Chondrocyte (in vitro differentiated cells): ENCODE data around the gene PPM1E. TPM values are rescaled to one million over a fixed set of nuclear protein-coding genes. Genes with fewer than 3 reads are reported as not detected.
A peak's percentile ranks its signal among the peaks of the same experiment; 100 is the strongest.

Experiments used
- DNase-seq: peaks from one replicate; pipeline ENCODE4 v3.0.0; 2021; ENCODE audit warnings: mixed read lengths, low spot score
- H3K27ac Mint-ChIP-seq: one replicate; pipeline ENCODE4 v1.8.0; 2021; ENCODE audit warnings: mild to moderate bottlenecking, moderate library complexity, mixed read lengths; ENCODE audit not compliant: unreplicated experiment
- H3K27me3 Mint-ChIP-seq: 2 replicates; pipeline ENCODE4 v1.8.0; 2021; ENCODE audit warnings: low read depth, mixed read lengths
- H3K36me3 Mint-ChIP-seq: 2 replicates; pipeline ENCODE4 v1.8.0; 2021; ENCODE audit warnings: low read depth, mixed read lengths
- H3K4me1 Mint-ChIP-seq: 2 replicates; pipeline ENCODE4 v1.8.0; 2021; ENCODE audit warnings: low read depth, mild to moderate bottlenecking, mixed read lengths
- H3K4me3 Mint-ChIP-seq: one replicate; pipeline ENCODE4 v1.8.0; 2021; ENCODE audit warnings: mild to moderate bottlenecking, moderate library complexity, mixed read lengths; ENCODE audit not compliant: unreplicated experiment
- H3K9me3 Mint-ChIP-seq: 2 replicates; pipeline ENCODE4 v1.8.0; 2021; ENCODE audit warnings: low read depth, mixed read lengths
- total RNA-seq: library from RNA; stranded (reverse); gene quantifications from 3 replicates; pipeline ENCODE4 v1.2.1, GENCODE V29; 2021
- TF ChIP-seq, protein P1 (sequence below): fragments of 200-600 bp; sonication (generic); IDR thresholded peaks from 2 replicates; pipeline ENCODE4 v1.5.0; 2021; ENCODE audit warnings: antibody characterized with exemption, mild to moderate bottlenecking, moderate library complexity

PPM1E gene
- total RNA-seq, 1 donor from 2014 or later, result 2.2 TPM

DNA sequence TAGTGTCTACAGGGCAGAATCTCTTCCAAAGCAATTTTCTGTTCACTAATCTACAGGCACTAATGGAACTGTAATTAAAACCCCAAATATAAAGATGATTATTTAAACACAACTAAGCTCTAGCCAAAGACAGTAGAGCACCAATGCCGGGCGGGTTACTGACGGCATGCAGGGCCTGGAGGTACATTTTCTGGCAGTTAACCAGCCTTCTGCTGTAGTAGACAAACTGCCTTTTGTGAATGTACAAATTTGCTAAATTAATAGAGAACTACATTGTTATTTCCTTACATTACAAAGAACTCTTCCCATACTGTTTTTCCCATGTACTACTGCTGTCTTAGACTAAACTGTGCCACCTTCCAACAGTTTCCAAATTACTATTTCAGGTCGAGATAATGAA, 243.2 kb downstream of the PPM1E start:
- Mint-ChIP-seq H3K4me3 (no peak overlapping the region), H3K4me1 (peaks cover 64% of the 10 kb centered on the region), H3K27ac (peak overlapping the region; percentile 10), H3K27me3 (no peaks in the 10 kb centered on the region), H3K9me3 (no peaks in the 10 kb centered on the region), H3K36me3 (peaks cover 16% of the 10 kb centered on the region)
- DNase-seq, result no peak
- TF ChIP-seq, protein P1, sequence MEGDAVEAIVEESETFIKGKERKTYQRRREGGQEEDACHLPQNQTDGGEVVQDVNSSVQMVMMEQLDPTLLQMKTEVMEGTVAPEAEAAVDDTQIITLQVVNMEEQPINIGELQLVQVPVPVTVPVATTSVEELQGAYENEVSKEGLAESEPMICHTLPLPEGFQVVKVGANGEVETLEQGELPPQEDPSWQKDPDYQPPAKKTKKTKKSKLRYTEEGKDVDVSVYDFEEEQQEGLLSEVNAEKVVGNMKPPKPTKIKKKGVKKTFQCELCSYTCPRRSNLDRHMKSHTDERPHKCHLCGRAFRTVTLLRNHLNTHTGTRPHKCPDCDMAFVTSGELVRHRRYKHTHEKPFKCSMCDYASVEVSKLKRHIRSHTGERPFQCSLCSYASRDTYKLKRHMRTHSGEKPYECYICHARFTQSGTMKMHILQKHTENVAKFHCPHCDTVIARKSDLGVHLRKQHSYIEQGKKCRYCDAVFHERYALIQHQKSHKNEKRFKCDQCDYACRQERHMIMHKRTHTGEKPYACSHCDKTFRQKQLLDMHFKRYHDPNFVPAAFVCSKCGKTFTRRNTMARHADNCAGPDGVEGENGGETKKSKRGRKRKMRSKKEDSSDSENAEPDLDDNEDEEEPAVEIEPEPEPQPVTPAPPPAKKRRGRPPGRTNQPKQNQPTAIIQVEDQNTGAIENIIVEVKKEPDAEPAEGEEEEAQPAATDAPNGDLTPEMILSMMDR, result no peak

DNA sequence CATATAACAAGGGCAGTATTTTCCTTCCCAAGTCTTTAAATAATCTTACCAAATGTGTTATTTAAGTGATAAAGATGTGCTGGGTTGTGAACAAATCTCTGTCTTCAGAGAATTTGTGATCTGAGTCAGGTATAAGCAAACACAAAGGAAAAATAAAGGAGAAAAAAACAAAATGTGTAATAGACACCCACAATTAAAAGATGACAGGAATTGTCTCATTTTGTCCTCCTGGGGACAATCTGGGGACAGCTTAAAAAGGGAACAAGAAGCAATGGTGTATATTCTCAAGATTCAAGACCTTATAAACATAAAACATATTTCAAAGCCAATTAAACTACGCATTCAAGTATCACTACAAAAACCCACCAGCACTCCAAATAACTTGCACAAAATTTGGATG, 243.8 kb downstream of the PPM1E start:
- Mint-ChIP-seq H3K27ac (no peak overlapping the region), H3K9me3 (no peaks in the 10 kb centered on the region), H3K4me3 (no peak overlapping the region), H3K4me1 (peaks cover 65% of the 10 kb centered on the region), H3K36me3 (peaks cover 16% of the 10 kb centered on the region), H3K27me3 (no peaks in the 10 kb centered on the region)
- TF ChIP-seq, protein P1, result no peak
- no peak for DNase-seq

DNA sequence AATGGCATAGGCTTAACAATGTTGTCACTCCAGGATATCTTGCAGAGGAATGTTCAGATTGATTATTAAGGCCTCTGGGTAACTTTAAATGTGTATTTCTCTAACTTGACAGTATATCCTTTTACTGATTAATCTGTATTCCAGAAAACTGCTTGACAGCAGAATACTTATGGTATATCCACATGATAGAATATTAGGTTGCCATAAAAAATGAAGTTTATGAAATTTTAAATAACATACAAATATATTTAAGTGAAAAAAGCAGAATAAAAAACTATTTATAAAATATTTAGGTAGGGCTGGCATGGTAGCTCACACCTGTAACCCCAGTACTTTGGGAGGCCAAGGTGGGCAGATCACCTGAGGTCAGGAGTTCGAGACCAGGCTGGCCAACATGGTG, 244.4 kb downstream of the PPM1E start:
- peak overlapping the region; percentile 69 for H3K27ac Mint-ChIP-seq
- no peaks in the 10 kb centered on the region for H3K27me3 Mint-ChIP-seq
- H3K36me3 Mint-ChIP-seq, result peaks cover 15% of the 10 kb centered on the region
- no peak for DNase-seq
- TF ChIP-seq, protein P1, result no peak
- no peaks in the 10 kb centered on the region for H3K9me3 Mint-ChIP-seq
- no peak overlapping the region for H3K4me3 Mint-ChIP-seq
- peaks cover 67% of the 10 kb centered on the region for H3K4me1 Mint-ChIP-seq

DNA sequence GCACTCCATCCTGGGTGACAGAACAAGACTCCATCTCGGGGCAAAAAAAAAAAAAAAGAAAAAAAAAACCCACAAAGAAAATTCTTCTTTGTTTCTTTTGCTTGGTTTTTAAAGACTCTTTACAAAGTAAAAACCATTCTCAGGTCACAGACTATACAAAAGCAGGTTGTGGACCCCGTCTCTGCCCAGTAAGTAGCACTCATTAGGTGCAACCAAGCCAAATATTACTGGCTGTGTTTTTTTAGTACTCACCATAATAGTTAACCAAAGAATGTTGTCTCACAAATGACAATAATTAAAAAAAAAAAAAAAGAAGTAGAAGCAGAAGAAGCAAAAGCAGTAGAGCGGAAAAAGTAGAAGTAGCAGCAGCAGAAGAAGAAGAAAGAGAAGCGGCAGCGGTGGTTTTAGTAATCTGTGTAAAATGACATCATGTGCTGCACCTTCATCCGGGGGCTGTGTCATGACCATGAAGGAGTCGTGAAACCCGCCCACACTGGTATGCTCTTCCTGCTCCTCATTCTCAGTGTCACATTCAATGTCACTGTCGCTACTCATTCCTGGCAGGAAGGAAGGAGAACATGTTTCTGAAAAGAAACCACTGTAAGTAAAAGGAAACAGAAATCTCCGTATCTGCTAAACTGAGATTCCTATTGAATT, 245.6 kb downstream of the PPM1E start:
- Mint-ChIP-seq H3K4me3 (peak overlapping the region; percentile 66), H3K27me3 (no peaks in the 10 kb centered on the region), H3K27ac (peak overlapping the region; percentile 97), H3K9me3 (no peaks in the 10 kb centered on the region), H3K36me3 (peaks cover 14% of the 10 kb centered on the region), H3K4me1 (peaks cover 60% of the 10 kb centered on the region)
- no peak for DNase-seq
- TF ChIP-seq, protein P1, result no peak

DNA sequence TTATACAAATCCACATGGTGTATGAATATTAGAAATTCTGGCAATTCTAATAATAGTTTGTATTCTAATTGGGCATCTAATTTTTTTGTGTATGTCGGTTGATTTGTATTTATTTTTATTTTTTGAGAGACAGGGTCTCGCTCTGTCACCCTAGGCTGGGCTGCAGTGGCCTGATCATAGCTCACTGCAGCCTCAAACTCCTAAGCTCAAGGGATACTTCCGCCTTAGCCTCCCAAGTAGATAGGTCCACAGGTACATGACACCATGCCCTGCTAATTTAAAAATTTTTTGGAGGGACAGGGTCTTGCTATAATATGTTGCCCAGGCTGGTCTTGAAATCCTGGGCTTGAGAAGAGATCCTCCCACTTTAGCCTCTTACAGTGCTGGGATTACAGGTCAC, 246.5 kb downstream of the PPM1E start:
- peak overlapping the region; percentile 97 for H3K27ac Mint-ChIP-seq
- H3K36me3 Mint-ChIP-seq, result peaks cover 14% of the 10 kb centered on the region
- no peak overlapping the region for H3K4me3 Mint-ChIP-seq
- no peaks in the 10 kb centered on the region for H3K9me3 Mint-ChIP-seq
- DNase-seq, result no peak
- no peaks in the 10 kb centered on the region for H3K27me3 Mint-ChIP-seq
- TF ChIP-seq, protein P1, result no peak
- peaks cover 56% of the 10 kb centered on the region for H3K4me1 Mint-ChIP-seq
